Caco-2 (cell line): ENCODE measurements around the gene DGKE. TPM values are rescaled to one million over a fixed set of nuclear protein-coding genes. Genes with fewer than 3 reads are reported as not detected.

ENCODE experiments used
- BruUV-seq: library from RNA; stranded (reverse); fragments of 400-500 nt; replicated peaks from 2 replicates; lab custom pipeline; 2021; lab: Mats Ljungman, UMichigan
- CTCF ChIA-PET: fragments of 300-600 bp; sonication (Branson Sonifier 250); formaldehyde crosslinking; loops from one replicate; lab custom pipeline; 2022; ENCODE audit warnings: antibody characterized with exemption; lab: Charles Lee
- POLR2A ChIA-PET: fragments of 300-600 bp; sonication (Branson Sonifier 250); formaldehyde crosslinking; loops from one replicate; lab custom pipeline; 2022; ENCODE audit warnings: antibody characterized with exemption; lab: Charles Lee
- DNase-seq, 2 experiments: peaks; one replicate each; pipeline versions ENCODE4 v3.0.0 to v3.0.0-alpha.2; 2020 to 2022
- H3K27me3 ChIP-seq: replicated peaks from 2 replicates; pipeline ENCODE4 v1.6.0; 2011; ENCODE audit warnings: low read length; ENCODE audit not compliant: control insufficient read depth, insufficient read depth
- H3K36me3 ChIP-seq: 2 replicates; pipeline ENCODE4 v1.5.1; 2011; ENCODE audit warnings: low read length; ENCODE audit not compliant: control insufficient read depth, insufficient read depth
- H3K4me1 ChIP-seq: fragments of 250-450 bp; sonication (Bioruptor Pico); 2 replicates; pipeline ENCODE4 v1.5.1; 2020; ENCODE audit warnings: mild to moderate bottlenecking
- H3K4me3 ChIP-seq: 2 replicates; pipeline ENCODE4 v1.5.1; 2011; ENCODE audit warnings: low read depth, mild to moderate bottlenecking, control low read depth, low read length
- H3K9me3 ChIP-seq: fragments of 250-450 bp; sonication (Bioruptor Pico); 2 replicates; pipeline ENCODE4 v1.5.1; 2020; ENCODE audit warnings: mild to moderate bottlenecking, moderate library complexity
- H3K27ac Mint-ChIP-seq: one replicate; pipeline ENCODE4 v1.8.0; 2022; ENCODE audit warnings: mixed read lengths; ENCODE audit not compliant: unreplicated experiment
- H3K27me3 Mint-ChIP-seq: one replicate; pipeline ENCODE4 v1.8.0; 2022; ENCODE audit warnings: mixed read lengths; ENCODE audit not compliant: insufficient read depth, unreplicated experiment
- H3K36me3 Mint-ChIP-seq: one replicate; pipeline ENCODE4 v1.8.0; 2022; ENCODE audit warnings: mild to moderate bottlenecking, mixed read lengths; ENCODE audit not compliant: insufficient read depth, unreplicated experiment
- H3K4me1 Mint-ChIP-seq: one replicate; pipeline ENCODE4 v1.8.0; 2022; ENCODE audit warnings: low read depth, mixed read lengths; ENCODE audit not compliant: unreplicated experiment
- H3K4me3 Mint-ChIP-seq: one replicate; pipeline ENCODE4 v1.8.0; 2022; ENCODE audit warnings: mild to moderate bottlenecking, moderate library complexity, mixed read lengths; ENCODE audit not compliant: unreplicated experiment
- H3K9me3 Mint-ChIP-seq: one replicate; pipeline ENCODE4 v1.8.0; 2022; ENCODE audit warnings: mixed read lengths; ENCODE audit not compliant: unreplicated experiment
- intact Hi-C: fragments of 100-400 bp; cut with micrococcal nuclease; formaldehyde crosslinking; loops from one replicate; pipeline ENCODE4 v1.10.0; 2022; ENCODE audit not compliant: unreplicated experiment
- total RNA-seq: library from RNA; stranded (reverse); gene quantifications from 2 replicates; pipeline ENCODE4 v1.2.3, GENCODE V29; 2022
- TF ChIP-seq, protein P1 (sequence below), 2 experiments: fragments of 200-600 bp in 1 of 2; IDR thresholded peaks; 1 replicate in 1 of 2; 2 replicates in 1 of 2; pipeline versions ENCODE4 v1.5.1 to v1.8.0; 2011 to 2022; ENCODE audit warnings: antibody characterized with exemption in 1 of 2, control low read depth in 1 of 2, inconsistent platforms in 1 of 2, low read depth in 1 of 2, low read length in 1 of 2, mild to moderate bottlenecking in 1 of 2, moderate library complexity in 1 of 2; ENCODE audit not compliant: insufficient read depth in 1 of 2, severe bottlenecking in 1 of 2, unreplicated experiment in 1 of 2

The DGKE gene
- total RNA-seq, 1 experiment from 2014 or later, result 15.5 TPM

DNA sequence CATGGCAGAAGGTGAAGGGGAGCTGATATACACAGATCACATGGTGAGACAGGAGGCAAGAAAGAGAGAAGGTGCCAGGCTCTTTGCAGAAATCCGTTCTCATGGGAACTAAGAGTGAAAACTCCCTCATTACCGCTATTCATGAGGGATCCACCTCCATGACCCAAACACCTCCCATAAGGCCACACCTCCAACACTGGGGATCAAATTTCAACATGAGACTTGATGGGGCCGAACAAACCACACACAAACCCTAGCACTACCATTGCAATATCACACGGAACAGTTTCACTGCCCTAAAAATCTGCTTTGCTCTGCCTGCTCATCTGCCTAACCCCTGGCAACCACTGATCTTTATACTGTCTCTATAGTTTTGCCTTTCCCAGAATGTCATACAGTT lies 35.0 kb upstream of the DGKE start:
- no peaks in the 10 kb centered on the region for H3K36me3 Mint-ChIP-seq
- ChIA-PET CTCF (no interaction called here), POLR2A (no interaction called here)
- DNase-seq, result no peak
- peaks cover 19% of the 10 kb centered on the region for H3K27me3 Mint-ChIP-seq
- H3K27ac Mint-ChIP-seq, result no peak overlapping the region
- TF ChIP-seq, protein P1, sequence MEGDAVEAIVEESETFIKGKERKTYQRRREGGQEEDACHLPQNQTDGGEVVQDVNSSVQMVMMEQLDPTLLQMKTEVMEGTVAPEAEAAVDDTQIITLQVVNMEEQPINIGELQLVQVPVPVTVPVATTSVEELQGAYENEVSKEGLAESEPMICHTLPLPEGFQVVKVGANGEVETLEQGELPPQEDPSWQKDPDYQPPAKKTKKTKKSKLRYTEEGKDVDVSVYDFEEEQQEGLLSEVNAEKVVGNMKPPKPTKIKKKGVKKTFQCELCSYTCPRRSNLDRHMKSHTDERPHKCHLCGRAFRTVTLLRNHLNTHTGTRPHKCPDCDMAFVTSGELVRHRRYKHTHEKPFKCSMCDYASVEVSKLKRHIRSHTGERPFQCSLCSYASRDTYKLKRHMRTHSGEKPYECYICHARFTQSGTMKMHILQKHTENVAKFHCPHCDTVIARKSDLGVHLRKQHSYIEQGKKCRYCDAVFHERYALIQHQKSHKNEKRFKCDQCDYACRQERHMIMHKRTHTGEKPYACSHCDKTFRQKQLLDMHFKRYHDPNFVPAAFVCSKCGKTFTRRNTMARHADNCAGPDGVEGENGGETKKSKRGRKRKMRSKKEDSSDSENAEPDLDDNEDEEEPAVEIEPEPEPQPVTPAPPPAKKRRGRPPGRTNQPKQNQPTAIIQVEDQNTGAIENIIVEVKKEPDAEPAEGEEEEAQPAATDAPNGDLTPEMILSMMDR (IDR thresholded peaks at IDR 0.05; ENCODE audit: insufficient read depth in 1 of 2, low read depth in 1 of 2, low read length in 1 of 2, severe bottlenecking in 1 of 2, unreplicated experiment in 1 of 2), result no peak
- Histone ChIP-seq H3K27me3 (no peaks in the 10 kb centered on the region), H3K36me3 (no peaks in the 10 kb centered on the region), H3K9me3 (no peaks in the 10 kb centered on the region), H3K4me3 (no peak overlapping the region), H3K4me1 (no peaks in the 10 kb centered on the region)
- H3K4me3 Mint-ChIP-seq, result no peak overlapping the region
- no peaks in the 10 kb centered on the region for H3K4me1 Mint-ChIP-seq
- intact Hi-C loops, result no loop called here
- BruUV-seq, result no TSS peak
- H3K9me3 Mint-ChIP-seq, result no peaks in the 10 kb centered on the region

DNA sequence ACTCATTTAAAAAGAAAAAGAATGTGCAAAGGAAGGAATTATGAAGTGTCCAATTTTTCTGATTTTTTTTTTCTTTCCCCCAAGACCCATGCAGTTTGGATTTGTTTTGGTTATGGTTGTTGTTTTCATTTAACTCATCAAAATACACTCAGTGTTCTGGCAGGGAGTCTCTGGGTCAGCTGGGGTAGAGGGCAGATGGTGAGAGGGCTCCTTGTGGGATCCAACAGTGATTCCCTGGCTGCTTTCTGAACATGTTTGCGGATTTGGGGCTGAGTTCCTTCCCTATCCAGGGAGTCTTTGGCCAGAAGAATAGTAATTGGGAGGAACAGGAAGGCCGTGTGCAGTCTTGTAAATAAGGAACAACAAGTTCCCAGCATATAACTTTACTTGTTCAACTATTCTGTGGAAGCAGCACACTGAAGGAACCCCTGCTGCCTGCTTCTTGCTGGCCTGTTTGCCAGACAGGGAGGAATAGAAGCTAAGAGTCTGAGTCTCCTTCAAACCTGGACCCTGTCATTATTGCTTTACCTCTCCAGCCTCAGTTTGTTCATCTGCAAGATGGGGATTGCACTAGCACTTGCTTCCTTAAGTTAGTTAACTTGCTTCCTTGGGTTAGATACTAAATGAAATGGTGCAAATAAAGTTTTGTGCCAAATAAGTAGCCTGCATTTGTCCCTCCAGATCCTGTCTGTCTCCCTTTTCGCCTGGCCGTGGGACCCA lies 32.3 kb upstream of the DGKE start:
- Mint-ChIP-seq H3K27me3 (peaks cover 10% of the 10 kb centered on the region), H3K4me1 (no peaks in the 10 kb centered on the region), H3K27ac (no peak overlapping the region), H3K36me3 (no peaks in the 10 kb centered on the region), H3K9me3 (no peaks in the 10 kb centered on the region), H3K4me3 (no peak overlapping the region)
- TF ChIP-seq, protein P1 (IDR thresholded peaks at IDR 0.05; ENCODE audit: insufficient read depth in 1 of 2, low read depth in 1 of 2, low read length in 1 of 2, severe bottlenecking in 1 of 2, unreplicated experiment in 1 of 2), result no peak
- Histone ChIP-seq H3K4me1 (no peaks in the 10 kb centered on the region), H3K4me3 (no peak overlapping the region), H3K27me3 (no peaks in the 10 kb centered on the region), H3K9me3 (no peaks in the 10 kb centered on the region), H3K36me3 (no peaks in the 10 kb centered on the region)
- ChIA-PET CTCF (no interaction called here), POLR2A (no interaction called here)
- DNase-seq, result no peak
- intact Hi-C loops, result no loop called here
- no TSS peak for BruUV-seq

DNA sequence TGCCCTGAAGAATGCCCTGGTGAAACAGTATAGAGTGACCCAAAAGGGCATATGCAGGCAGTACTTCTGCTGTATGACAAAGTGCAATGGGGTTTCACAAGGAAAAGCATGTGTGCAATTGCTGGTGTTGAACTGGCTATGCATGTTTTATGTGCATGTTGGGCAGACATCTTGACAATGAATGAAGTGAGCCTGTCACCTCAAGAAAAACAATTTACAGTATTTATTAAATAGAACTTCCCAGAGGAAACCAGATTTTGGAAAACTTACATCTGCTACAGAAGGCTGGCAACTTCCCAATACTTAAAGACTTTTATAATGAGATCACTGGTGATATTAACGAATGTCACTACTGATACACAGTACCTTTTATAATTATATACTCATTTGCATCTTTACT lies 30.9 kb upstream of the DGKE start:
- CTCF ChIA-PET, result no interaction called here
- DNase-seq, result no peak
- H3K27me3 Mint-ChIP-seq, result peaks cover 8% of the 10 kb centered on the region
- no peak overlapping the region for H3K4me3 Mint-ChIP-seq
- TF ChIP-seq, protein P1 (IDR thresholded peaks at IDR 0.05; ENCODE audit: insufficient read depth in 1 of 2, low read depth in 1 of 2, low read length in 1 of 2, severe bottlenecking in 1 of 2, unreplicated experiment in 1 of 2), result no peak
- H3K9me3 Mint-ChIP-seq, result no peaks in the 10 kb centered on the region
- Histone ChIP-seq H3K27me3 (no peaks in the 10 kb centered on the region), H3K4me1 (no peaks in the 10 kb centered on the region), H3K36me3 (no peaks in the 10 kb centered on the region), H3K4me3 (no peak overlapping the region), H3K9me3 (no peaks in the 10 kb centered on the region)
- H3K27ac Mint-ChIP-seq, result no peak overlapping the region
- POLR2A ChIA-PET, result no interaction called here
- intact Hi-C loops, result no loop called here
- H3K4me1 Mint-ChIP-seq, result no peaks in the 10 kb centered on the region
- no TSS peak for BruUV-seq
- H3K36me3 Mint-ChIP-seq, result no peaks in the 10 kb centered on the region
